Measurements from ENCODE around the gene BTAF1.

DNA sequence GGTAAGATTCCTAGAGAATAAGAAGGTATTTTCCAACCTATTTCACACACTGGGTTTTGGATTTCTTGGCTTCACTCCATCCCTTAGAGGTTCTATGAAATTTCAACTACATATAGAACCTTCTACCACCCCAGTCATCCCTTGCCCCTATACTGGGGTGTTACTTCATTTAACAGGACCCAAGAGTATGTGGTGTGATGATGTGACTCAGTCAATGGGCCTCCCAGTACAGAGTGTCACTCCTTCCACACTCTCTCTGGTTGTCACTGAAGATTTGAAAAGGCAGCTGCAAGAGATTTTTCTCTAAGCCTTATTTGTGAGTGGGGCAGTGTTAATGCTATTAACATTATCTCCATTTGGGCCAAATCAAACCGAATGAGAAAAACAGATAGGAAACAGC, 47.8 kb upstream of the BTAF1 start:
- TF ChIP-seq, protein P1, sequence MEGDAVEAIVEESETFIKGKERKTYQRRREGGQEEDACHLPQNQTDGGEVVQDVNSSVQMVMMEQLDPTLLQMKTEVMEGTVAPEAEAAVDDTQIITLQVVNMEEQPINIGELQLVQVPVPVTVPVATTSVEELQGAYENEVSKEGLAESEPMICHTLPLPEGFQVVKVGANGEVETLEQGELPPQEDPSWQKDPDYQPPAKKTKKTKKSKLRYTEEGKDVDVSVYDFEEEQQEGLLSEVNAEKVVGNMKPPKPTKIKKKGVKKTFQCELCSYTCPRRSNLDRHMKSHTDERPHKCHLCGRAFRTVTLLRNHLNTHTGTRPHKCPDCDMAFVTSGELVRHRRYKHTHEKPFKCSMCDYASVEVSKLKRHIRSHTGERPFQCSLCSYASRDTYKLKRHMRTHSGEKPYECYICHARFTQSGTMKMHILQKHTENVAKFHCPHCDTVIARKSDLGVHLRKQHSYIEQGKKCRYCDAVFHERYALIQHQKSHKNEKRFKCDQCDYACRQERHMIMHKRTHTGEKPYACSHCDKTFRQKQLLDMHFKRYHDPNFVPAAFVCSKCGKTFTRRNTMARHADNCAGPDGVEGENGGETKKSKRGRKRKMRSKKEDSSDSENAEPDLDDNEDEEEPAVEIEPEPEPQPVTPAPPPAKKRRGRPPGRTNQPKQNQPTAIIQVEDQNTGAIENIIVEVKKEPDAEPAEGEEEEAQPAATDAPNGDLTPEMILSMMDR (conservative IDR thresholded peaks at IDR 0.05; ENCODE audit: low read depth in 2 of 2), result no peak
- no peak for TF ChIP-seq EZH2phosphoT487 (IDR thresholded peaks at IDR 0.05; ENCODE audit: unreplicated experiment)
- TF ChIP-seq STAT1 (IDR thresholded peaks at IDR 0.05; ENCODE audit: unreplicated experiment), result no peak
- TF ChIP-seq EZH2 (IDR thresholded peaks at IDR 0.05; ENCODE audit: low read depth, unreplicated experiment), result no peak
- TF ChIP-seq, protein P2, sequence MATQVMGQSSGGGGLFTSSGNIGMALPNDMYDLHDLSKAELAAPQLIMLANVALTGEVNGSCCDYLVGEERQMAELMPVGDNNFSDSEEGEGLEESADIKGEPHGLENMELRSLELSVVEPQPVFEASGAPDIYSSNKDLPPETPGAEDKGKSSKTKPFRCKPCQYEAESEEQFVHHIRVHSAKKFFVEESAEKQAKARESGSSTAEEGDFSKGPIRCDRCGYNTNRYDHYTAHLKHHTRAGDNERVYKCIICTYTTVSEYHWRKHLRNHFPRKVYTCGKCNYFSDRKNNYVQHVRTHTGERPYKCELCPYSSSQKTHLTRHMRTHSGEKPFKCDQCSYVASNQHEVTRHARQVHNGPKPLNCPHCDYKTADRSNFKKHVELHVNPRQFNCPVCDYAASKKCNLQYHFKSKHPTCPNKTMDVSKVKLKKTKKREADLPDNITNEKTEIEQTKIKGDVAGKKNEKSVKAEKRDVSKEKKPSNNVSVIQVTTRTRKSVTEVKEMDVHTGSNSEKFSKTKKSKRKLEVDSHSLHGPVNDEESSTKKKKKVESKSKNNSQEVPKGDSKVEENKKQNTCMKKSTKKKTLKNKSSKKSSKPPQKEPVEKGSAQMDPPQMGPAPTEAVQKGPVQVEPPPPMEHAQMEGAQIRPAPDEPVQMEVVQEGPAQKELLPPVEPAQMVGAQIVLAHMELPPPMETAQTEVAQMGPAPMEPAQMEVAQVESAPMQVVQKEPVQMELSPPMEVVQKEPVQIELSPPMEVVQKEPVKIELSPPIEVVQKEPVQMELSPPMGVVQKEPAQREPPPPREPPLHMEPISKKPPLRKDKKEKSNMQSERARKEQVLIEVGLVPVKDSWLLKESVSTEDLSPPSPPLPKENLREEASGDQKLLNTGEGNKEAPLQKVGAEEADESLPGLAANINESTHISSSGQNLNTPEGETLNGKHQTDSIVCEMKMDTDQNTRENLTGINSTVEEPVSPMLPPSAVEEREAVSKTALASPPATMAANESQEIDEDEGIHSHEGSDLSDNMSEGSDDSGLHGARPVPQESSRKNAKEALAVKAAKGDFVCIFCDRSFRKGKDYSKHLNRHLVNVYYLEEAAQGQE (IDR thresholded peaks at IDR 0.05; ENCODE audit: unreplicated experiment), result no peak
- no peak for TF ChIP-seq ZNF114 (CRISPR knock-in tag; IDR thresholded peaks at IDR 0.05)
- no peak for TF ChIP-seq POLR2AphosphoS5 (IDR thresholded peaks at IDR 0.05; ENCODE audit: low read depth)
- TF ChIP-seq CREB1 (CRISPR knock-in tag; IDR thresholded peaks at IDR 0.05; ENCODE audit: low read depth), result no peak
- TF ChIP-seq JUNB (IDR thresholded peaks at IDR 0.05; ENCODE audit: unreplicated experiment), result no peak

All from GM23338 (cell line).